Neural cell (in vitro differentiated cells): ENCODE measurements around the gene PSMC3. TPM values are rescaled to one million over a fixed set of nuclear protein-coding genes. Genes with fewer than 3 reads are reported as not detected.

Experiments used
- H2AFZ ChIP-seq: fragments of 200-600, 300-800 bp; sonication (generic), shearing (Covaris generic); 2 replicates; pipeline ENCODE4 v1.6.0; 2014; ENCODE audit warnings: low read depth, mild to moderate bottlenecking, antibody characterized with exemption, low read length, moderate library complexity
- H3F3A ChIP-seq: fragments of 200-600 bp; shearing (Covaris generic); 2 replicates; pipeline ENCODE4 v1.6.1; 2016; ENCODE audit warnings: mild to moderate bottlenecking, moderate library complexity, mixed read lengths, antibody characterized with exemption, low read length; ENCODE audit not compliant: insufficient read depth, poor library complexity, severe bottlenecking
- H3K27ac ChIP-seq: fragments of 200-600, 300-800 bp; sonication (generic), shearing (Covaris generic); 2 replicates; pipeline ENCODE4 v1.5.1; 2014; ENCODE audit warnings: mild to moderate bottlenecking, low read length, moderate library complexity
- H3K27me3 ChIP-seq: fragments of 300-800, 200-600 bp; sonication (generic), shearing (Covaris generic); 2 replicates; pipeline ENCODE4 v1.6.0; 2014; ENCODE audit warnings: mild to moderate bottlenecking, low read depth, low read length, moderate library complexity; ENCODE audit not compliant: insufficient read depth
- H3K36me3 ChIP-seq: fragments of 300-800, 200-600 bp; sonication (generic), shearing (Covaris generic); 2 replicates; pipeline ENCODE4 v1.5.1; 2014; ENCODE audit warnings: mild to moderate bottlenecking, antibody characterized with exemption, low read length, moderate library complexity; ENCODE audit not compliant: insufficient read depth
- H3K4me2 ChIP-seq: fragments of 300-800, 200-600 bp; sonication (generic), shearing (Covaris generic); 2 replicates; pipeline ENCODE4 v1.6.0; 2014; ENCODE audit warnings: mild to moderate bottlenecking, low read length
- H3K4me3 ChIP-seq: fragments of 300-800, 200-600 bp; sonication (generic), shearing (Covaris generic); 2 replicates; pipeline ENCODE4 v1.5.1; 2014; ENCODE audit warnings: mild to moderate bottlenecking, low read length, moderate library complexity
- H3K79me2 ChIP-seq: fragments of 200-600 bp; shearing (Covaris generic); replicated peaks from 2 replicates; pipeline ENCODE4 v1.6.0; 2014; ENCODE audit warnings: mild to moderate bottlenecking, low read length, moderate library complexity; ENCODE audit not compliant: insufficient read depth
- H3K9ac ChIP-seq: fragments of 300-800, 200-600 bp; sonication (generic), shearing (Covaris generic); 2 replicates; pipeline ENCODE4 v1.6.1; 2016; ENCODE audit warnings: mild to moderate bottlenecking, low read length, mixed read lengths
- H3K9me2 ChIP-seq: fragments of 200-600 bp; shearing (Covaris generic); 2 replicates; pipeline ENCODE4 v1.6.1; 2016; ENCODE audit warnings: mild to moderate bottlenecking, low read length, mixed read lengths; ENCODE audit not compliant: insufficient read depth
- H3K9me3 ChIP-seq: fragments of 200-600, 300-800 bp; sonication (generic), shearing (Covaris generic); 2 replicates; pipeline ENCODE4 v1.6.1; 2016; ENCODE audit warnings: mild to moderate bottlenecking, mixed run types, low read length, moderate library complexity, mixed read lengths
- H4K20me1 ChIP-seq: fragments of 200-600 bp; shearing (Covaris generic); 2 replicates; pipeline ENCODE4 v1.6.1; 2016; ENCODE audit warnings: mild to moderate bottlenecking, mixed run types; ENCODE audit not compliant: insufficient read depth
- CTCF ChIP-seq: fragments of 450-650 bp; IDR thresholded peaks from 2 replicates; pipeline ENCODE4 v1.5.1; 2014; ENCODE audit warnings: antibody characterized with exemption, mild to moderate bottlenecking, moderate library complexity; ENCODE audit not compliant: poor library complexity, severe bottlenecking
- EP300 ChIP-seq: fragments of 450-650 bp; conservative IDR thresholded peaks from 2 replicates; pipeline ENCODE4 v1.6.1; 2014; ENCODE audit warnings: antibody characterized with exemption, mild to moderate bottlenecking, moderate library complexity; ENCODE audit not compliant: poor library complexity, severe bottlenecking
- EZH2 ChIP-seq: fragments of 200-600, 300-800 bp; shearing (Covaris generic), sonication (generic); IDR thresholded peaks from 2 replicates; pipeline ENCODE4 v1.6.1; 2014; ENCODE audit warnings: antibody characterized with exemption, low read length, borderline replicate concordance, mild to moderate bottlenecking; ENCODE audit not compliant: insufficient read depth, poor library complexity, severe bottlenecking
- MXI1 ChIP-seq: fragments of 450-650 bp; conservative IDR thresholded peaks from 2 replicates; pipeline ENCODE4 v1.6.1; 2014; ENCODE audit warnings: antibody characterized with exemption, mild to moderate bottlenecking; ENCODE audit not compliant: poor library complexity, severe bottlenecking
- POLR2AphosphoS5 ChIP-seq: IDR thresholded peaks from 2 replicates; pipeline ENCODE4 v1.6.1; 2012
- RAD21 ChIP-seq: fragments of 450-650 bp; conservative IDR thresholded peaks from 2 replicates; pipeline ENCODE4 v1.6.1; 2014; ENCODE audit warnings: antibody characterized with exemption, mild to moderate bottlenecking, moderate library complexity
- REST ChIP-seq: IDR thresholded peaks from 2 replicates; pipeline ENCODE4 v1.6.1; 2012; ENCODE audit warnings: borderline replicate concordance
- SMC3 ChIP-seq: fragments of 450-650 bp; conservative IDR thresholded peaks from 2 replicates; pipeline ENCODE4 v1.6.1; 2014; ENCODE audit warnings: antibody characterized with exemption, mild to moderate bottlenecking, moderate library complexity; ENCODE audit not compliant: poor library complexity
- TAF1 ChIP-seq: IDR thresholded peaks from 2 replicates; pipeline ENCODE4 v1.6.1; 2012; ENCODE audit warnings: low read depth
- polyA plus RNA-seq: library from polyadenylated mRNA; depleted of rRNA; stranded (reverse); fragments of >200 nt; gene quantifications from 2 replicates; pipeline ENCODE4 v1.2.3, GENCODE V29; 2014

Gene PSMC3
- polyA plus RNA-seq, 1 donor from 2014 or later = 157 TPM

DNA sequence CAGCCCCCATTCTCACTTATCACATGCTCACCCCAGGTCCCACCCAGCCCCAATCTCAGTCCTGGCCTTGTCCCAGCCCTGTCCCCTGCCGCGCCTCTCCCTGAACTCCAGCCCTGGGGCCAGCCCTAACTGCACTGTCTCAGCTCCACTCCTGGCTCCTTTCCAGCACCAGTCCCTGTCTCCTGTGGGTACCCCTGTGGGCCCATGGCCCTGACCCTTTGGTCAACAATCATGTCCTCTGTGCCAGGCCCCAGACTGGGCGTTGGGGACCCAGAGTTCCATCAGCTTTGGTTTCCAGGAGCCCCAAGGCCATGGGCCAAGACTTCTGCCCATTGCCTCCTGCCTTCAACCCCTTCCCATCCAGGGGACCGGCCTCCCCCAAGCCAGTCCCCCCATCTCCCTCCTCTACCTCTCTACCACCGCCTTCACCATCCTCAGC lies 48.6 kb downstream of the PSMC3 start:
- H3K9me3 ChIP-seq = no peaks in the 10 kb centered on the region
- H2AFZ ChIP-seq = no peak overlapping the region
- no peaks in the 10 kb centered on the region for H3F3A ChIP-seq
- no peaks in the 10 kb centered on the region for H3K27me3 ChIP-seq
- H3K9me2 ChIP-seq = no peaks in the 10 kb centered on the region
- no peak overlapping the region for H3K27ac ChIP-seq
- no peak overlapping the region for H3K4me2 ChIP-seq
- no peak overlapping the region for H3K4me3 ChIP-seq
- TF ChIP-seq EZH2 (no peak), TAF1 (no peak), EP300 (no peak), POLR2AphosphoS5 (no peak), CTCF (no peak), SMC3 (no peak), REST (no peak), MXI1 (no peak), RAD21 (no peak)
- H3K9ac ChIP-seq = no peak overlapping the region
- H3K36me3 ChIP-seq = no peaks in the 10 kb centered on the region
- no peaks in the 10 kb centered on the region for H4K20me1 ChIP-seq
- no peaks in the 10 kb centered on the region for H3K79me2 ChIP-seq

DNA sequence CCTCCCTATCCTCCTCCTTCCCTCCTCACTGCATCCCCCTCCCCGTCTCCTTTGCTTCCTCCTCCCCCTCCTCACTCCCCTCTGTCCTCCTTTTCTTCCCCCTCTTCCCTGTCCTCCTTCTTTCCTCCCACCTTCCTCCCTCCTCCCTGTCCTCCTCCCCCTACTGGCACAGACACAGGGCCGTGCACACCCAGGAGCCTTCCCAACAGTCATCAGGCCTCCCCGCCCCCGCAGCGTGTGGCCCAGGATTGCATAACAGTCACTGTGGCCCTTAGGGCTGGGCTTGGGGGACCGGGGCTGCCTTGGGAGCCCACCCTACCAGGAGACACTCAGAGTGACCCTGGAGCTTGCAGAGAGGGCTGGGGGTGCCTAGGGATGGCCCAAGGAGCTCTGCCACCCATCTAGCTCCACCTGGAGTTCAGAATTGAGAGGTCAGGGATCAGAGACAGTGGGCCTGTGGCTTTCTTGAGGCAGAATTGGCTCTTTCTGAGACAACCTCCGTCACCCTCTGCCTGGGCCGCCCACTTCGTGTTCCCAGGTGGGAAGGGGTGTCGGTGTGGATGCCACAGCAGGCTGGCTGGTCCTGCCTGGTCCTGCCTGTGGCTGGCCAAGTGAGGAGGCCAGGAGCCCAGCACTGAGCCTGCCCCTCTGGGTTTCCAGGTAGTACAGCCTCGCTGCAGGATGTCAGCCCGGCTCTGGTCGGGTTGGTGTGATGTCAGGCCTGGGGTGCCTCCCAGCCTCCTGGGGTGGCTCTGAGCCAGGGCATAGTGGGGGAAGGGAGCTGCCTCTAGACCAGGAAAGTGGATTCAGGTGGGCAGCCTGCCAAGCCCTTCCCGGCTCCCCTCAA lies 49.5 kb downstream of the PSMC3 start:
- Histone ChIP-seq H3K27me3 (no peaks in the 10 kb centered on the region), H3K4me2 (no peak overlapping the region), H3K4me3 (no peak overlapping the region), H3K9me2 (no peaks in the 10 kb centered on the region), H3K27ac (no peak overlapping the region), H4K20me1 (no peaks in the 10 kb centered on the region), H3K9ac (no peak overlapping the region), H3K79me2 (no peaks in the 10 kb centered on the region), H3F3A (no peaks in the 10 kb centered on the region), H2AFZ (no peak overlapping the region), H3K9me3 (no peaks in the 10 kb centered on the region), H3K36me3 (no peaks in the 10 kb centered on the region)
- TF ChIP-seq RAD21 (no peak), POLR2AphosphoS5 (no peak), CTCF (no peak), EZH2 (no peak), SMC3 (no peak), TAF1 (no peak), EP300 (no peak), REST (no peak), MXI1 (no peak)
